ENCODE results near the gene LIPC. TPM values are rescaled to one million over a fixed set of nuclear protein-coding genes. Genes with fewer than 3 reads are reported as not detected.

Gene LIPC
- total RNA-seq, 2 donors from 2014 or later, result 0.52 to 0.59 TPM

- TF ChIP-seq, protein P1, sequence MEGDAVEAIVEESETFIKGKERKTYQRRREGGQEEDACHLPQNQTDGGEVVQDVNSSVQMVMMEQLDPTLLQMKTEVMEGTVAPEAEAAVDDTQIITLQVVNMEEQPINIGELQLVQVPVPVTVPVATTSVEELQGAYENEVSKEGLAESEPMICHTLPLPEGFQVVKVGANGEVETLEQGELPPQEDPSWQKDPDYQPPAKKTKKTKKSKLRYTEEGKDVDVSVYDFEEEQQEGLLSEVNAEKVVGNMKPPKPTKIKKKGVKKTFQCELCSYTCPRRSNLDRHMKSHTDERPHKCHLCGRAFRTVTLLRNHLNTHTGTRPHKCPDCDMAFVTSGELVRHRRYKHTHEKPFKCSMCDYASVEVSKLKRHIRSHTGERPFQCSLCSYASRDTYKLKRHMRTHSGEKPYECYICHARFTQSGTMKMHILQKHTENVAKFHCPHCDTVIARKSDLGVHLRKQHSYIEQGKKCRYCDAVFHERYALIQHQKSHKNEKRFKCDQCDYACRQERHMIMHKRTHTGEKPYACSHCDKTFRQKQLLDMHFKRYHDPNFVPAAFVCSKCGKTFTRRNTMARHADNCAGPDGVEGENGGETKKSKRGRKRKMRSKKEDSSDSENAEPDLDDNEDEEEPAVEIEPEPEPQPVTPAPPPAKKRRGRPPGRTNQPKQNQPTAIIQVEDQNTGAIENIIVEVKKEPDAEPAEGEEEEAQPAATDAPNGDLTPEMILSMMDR (IDR thresholded peaks at IDR 0.05), result no peak
- no peak overlapping the region for H3K27ac ChIP-seq
- no peak for DNase-seq (ENCODE audit: low spot score)
- H3K36me3 ChIP-seq, result no peaks in the 10 kb centered on the region
- no peaks in the 10 kb centered on the region for H3K27me3 ChIP-seq
- no peaks in the 10 kb centered on the region for H3K9me3 ChIP-seq
- no peak overlapping the region for H3K4me3 ChIP-seq
- peaks cover 0 to 44% of the 10 kb centered on the region in 2 donors for H3K4me1 ChIP-seq
Observed at GRCh38 chr15:58472821-58473581, 41.2 kb downstream of the LIPC start.

GRCh38 chr15:58473724-58474123, 41.9 kb downstream of the LIPC start:
- TF ChIP-seq, protein P1 (IDR thresholded peaks at IDR 0.05), result no peak
- Histone ChIP-seq H3K9me3 (no peaks in the 10 kb centered on the region), H3K27me3 (no peaks in the 10 kb centered on the region), H3K4me1 (peaks cover 0 to 44% of the 10 kb centered on the region in 2 donors), H3K27ac (no peak overlapping the region), H3K4me3 (no peak overlapping the region), H3K36me3 (no peaks in the 10 kb centered on the region)
- DNase-seq (ENCODE audit: low spot score), result no peak

- peak overlapping the region; percentile 17 to 42 for H3K27ac ChIP-seq
- H3K4me3 ChIP-seq, result no peak overlapping the region
- peaks cover 0 to 44% of the 10 kb centered on the region in 2 donors for H3K4me1 ChIP-seq
- H3K36me3 ChIP-seq, result no peaks in the 10 kb centered on the region
- DNase-seq (ENCODE audit: low spot score), result no peak
- H3K9me3 ChIP-seq, result no peaks in the 10 kb centered on the region
- no peaks in the 10 kb centered on the region for H3K27me3 ChIP-seq
- TF ChIP-seq, protein P1 (IDR thresholded peaks at IDR 0.05), result no peak
Observed at GRCh38 chr15:58474741-58475323, 43.0 kb downstream of the LIPC start.

GRCh38 chr15:58475573-58476524, 44.1 kb downstream of the LIPC start:
- H3K9me3 ChIP-seq, result no peaks in the 10 kb centered on the region
- no peak overlapping the region for H3K4me3 ChIP-seq
- no peaks in the 10 kb centered on the region for H3K36me3 ChIP-seq
- DNase-seq (ENCODE audit: low spot score), result peak; percentile 77
- H3K4me1 ChIP-seq, result peaks cover 0 to 44% of the 10 kb centered on the region in 2 donors
- TF ChIP-seq, protein P1 (IDR thresholded peaks at IDR 0.05), result no peak
- H3K27me3 ChIP-seq, result no peaks in the 10 kb centered on the region
- peak overlapping the region in 1 of 2 donors; percentile 55 for H3K27ac ChIP-seq

DNA sequence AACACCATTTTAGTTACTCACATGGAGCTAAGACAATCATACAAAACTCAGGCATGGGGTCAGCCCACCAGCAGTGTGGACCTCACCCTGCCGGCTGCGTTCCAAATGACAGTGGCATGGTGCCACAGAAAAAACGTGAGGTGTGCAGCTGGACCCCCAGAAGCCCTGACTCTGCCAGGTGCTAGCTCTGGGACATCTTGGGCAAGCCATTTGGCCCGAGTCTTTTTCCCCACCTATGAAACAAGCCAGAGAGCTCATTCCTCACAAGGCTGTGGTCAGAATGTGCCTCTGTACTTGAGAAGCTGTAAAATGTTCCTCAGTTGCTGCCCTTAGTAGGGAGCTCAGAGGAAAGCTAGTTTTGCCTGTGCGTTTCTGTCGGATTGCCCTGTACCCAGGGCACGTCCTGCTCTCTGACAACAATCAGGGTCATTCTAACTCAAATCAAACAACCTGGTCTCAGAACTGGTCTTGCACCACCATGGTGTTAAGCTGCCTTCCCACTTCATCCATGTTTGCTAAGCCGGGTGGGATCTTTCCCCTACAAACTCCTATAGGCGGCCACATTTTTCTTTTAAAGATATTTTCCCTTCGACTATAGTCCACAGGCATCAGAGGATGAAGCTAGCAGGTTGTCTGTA, 44.9 kb downstream of the LIPC start:
- H3K27me3 ChIP-seq, result no peaks in the 10 kb centered on the region
- TF ChIP-seq, protein P1 (IDR thresholded peaks at IDR 0.05), result no peak
- peaks cover 0 to 44% of the 10 kb centered on the region in 2 donors for H3K4me1 ChIP-seq
- no peaks in the 10 kb centered on the region for H3K36me3 ChIP-seq
- H3K4me3 ChIP-seq, result no peak overlapping the region
- no peaks in the 10 kb centered on the region for H3K9me3 ChIP-seq
- H3K27ac ChIP-seq, result peak overlapping the region in 1 of 2 donors; percentile 55
- DNase-seq (ENCODE audit: low spot score), result no peak

Data from right atrium auricular region (tissue), 2 donors.